ENCODE data around the gene PPP1R13L. TPM values are rescaled to one million over a fixed set of nuclear protein-coding genes. Genes with fewer than 3 reads are reported as not detected.

The PPP1R13L gene
- total RNA-seq, 4 donors from 2014 or later, result 28.5 to 298 (median 44.4) TPM

DNA sequence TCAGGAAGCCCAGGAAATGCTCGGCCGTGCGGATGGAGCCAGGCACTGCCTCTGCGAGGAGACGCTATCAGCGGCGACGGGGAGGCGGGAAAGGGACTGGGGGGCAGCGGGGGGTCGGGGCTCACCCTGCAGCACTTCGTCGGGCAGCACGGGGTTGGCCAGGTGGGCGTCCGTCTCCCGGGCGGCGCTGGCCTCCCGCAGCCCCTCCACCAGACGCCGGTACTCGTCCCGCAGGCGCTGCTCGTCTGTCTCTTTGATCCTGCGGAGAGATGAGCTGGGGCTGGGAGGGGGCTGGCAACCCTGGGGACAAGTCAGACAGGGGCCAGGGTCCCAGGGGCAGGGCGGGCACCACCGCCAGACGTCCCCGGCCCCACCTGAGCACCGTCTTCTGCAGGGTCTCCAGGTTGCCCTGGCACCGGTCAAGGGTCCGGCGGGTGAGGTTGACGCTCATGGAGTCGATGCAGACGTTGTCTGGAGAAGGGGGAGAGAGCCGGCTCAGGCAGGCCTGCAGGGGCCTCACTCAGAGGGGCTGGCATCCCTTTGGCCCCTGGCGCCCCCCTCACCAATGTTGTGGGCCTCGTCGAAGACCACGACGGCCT lies 40.9 kb downstream of the PPP1R13L start:
- Histone ChIP-seq H3K4me3 (no peak overlapping the region), H3K4me1 (no peaks in the 10 kb centered on the region), H3K27me3 (no peaks in the 10 kb centered on the region), H3K27ac (no peak overlapping the region), H3K36me3 (no peaks in the 10 kb centered on the region), H3K9me3 (no peaks in the 10 kb centered on the region)
- intact Hi-C loops (cut with DNase I; ENCODE audit: low total_unique reads) (no loop called here), in situ Hi-C loops (cut with MboI; ENCODE audit: low pct_ligation_motif_present in 1 of 4, low pct_unique_long_range_greater_than_20kb in 1 of 4, low sequenced_read_pairs in 3 of 4) (no loop called here)
- TF ChIP-seq, protein P1, sequence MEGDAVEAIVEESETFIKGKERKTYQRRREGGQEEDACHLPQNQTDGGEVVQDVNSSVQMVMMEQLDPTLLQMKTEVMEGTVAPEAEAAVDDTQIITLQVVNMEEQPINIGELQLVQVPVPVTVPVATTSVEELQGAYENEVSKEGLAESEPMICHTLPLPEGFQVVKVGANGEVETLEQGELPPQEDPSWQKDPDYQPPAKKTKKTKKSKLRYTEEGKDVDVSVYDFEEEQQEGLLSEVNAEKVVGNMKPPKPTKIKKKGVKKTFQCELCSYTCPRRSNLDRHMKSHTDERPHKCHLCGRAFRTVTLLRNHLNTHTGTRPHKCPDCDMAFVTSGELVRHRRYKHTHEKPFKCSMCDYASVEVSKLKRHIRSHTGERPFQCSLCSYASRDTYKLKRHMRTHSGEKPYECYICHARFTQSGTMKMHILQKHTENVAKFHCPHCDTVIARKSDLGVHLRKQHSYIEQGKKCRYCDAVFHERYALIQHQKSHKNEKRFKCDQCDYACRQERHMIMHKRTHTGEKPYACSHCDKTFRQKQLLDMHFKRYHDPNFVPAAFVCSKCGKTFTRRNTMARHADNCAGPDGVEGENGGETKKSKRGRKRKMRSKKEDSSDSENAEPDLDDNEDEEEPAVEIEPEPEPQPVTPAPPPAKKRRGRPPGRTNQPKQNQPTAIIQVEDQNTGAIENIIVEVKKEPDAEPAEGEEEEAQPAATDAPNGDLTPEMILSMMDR (IDR thresholded peaks at IDR 0.05), result no peak
- TF ChIP-seq POLR2AphosphoS5 (IDR thresholded peaks at IDR 0.05) (no peak), EP300 (IDR thresholded peaks at IDR 0.05; ENCODE audit: low read depth) (no peak), POLR2A (IDR thresholded peaks at IDR 0.05) (no peak)
- 95% methylated on average over 42 of the region's 44 CpGs; no CpG with 5 or more reads in 1 of the 2 donors for WGBS, 2 donors (ENCODE audit: low coverage in 1 of 2)
- no peak for DNase-seq

DNA sequence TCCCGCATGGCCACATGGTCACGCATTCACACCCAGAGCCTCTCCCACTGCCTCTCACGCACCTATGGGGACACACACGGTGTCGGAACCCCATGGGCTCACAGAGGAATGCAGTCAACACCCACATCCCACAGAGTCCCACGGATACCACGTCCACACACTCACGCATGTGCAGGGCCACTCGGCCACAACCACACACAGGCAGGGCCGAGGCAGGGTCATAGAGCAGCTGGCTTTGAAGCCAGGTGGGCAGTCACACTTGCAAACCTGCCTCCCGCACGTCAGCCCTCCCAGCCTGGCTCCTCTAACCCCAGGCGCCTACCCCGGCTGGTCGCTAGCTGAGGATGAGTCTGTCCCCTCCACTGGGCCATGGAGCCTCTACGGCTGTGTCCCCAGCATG lies 42.6 kb downstream of the PPP1R13L start:
- TF ChIP-seq EP300 (IDR thresholded peaks at IDR 0.05; ENCODE audit: low read depth), result no peak
- TF ChIP-seq POLR2AphosphoS5 (IDR thresholded peaks at IDR 0.05), result no peak
- TF ChIP-seq, protein P1 (IDR thresholded peaks at IDR 0.05), result no peak
- TF ChIP-seq POLR2A (IDR thresholded peaks at IDR 0.05), result no peak
- Histone ChIP-seq H3K27me3 (no peaks in the 10 kb centered on the region), H3K4me3 (no peak overlapping the region), H3K27ac (no peak overlapping the region), H3K36me3 (no peaks in the 10 kb centered on the region), H3K4me1 (no peaks in the 10 kb centered on the region), H3K9me3 (no peaks in the 10 kb centered on the region)
- 89 to 100% methylated on average over 2 to 16 of the region's 16 CpGs for WGBS, 2 donors (ENCODE audit: low coverage in 1 of 2)
- no peak for DNase-seq
- intact Hi-C loops (cut with DNase I; ENCODE audit: low total_unique reads), result no loop called here
- in situ Hi-C loops (cut with MboI; ENCODE audit: low pct_ligation_motif_present in 1 of 4, low pct_unique_long_range_greater_than_20kb in 1 of 4, low sequenced_read_pairs in 3 of 4), result no loop called here

DNA sequence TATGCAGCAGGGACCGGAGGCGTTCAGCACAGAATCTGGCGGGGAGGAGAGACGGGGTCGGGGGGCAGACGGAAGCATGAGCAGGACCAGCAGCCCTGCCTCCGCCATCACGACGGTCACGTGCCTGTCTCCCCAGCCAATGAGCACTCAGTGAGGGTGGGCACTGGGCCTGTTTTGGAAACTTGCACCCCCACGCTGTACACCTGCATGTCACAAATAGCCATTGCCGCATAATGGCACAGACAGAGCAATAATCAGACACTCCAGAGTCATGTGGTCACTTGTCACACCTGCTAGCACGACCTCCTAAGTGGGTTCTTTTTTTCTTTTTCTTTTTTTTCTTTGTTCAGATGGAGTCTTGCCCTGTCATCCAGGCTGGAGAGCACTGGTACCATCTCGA lies 43.3 kb downstream of the PPP1R13L start:
- Histone ChIP-seq H3K27me3 (no peaks in the 10 kb centered on the region), H3K36me3 (no peaks in the 10 kb centered on the region), H3K27ac (no peak overlapping the region), H3K9me3 (no peaks in the 10 kb centered on the region), H3K4me3 (no peak overlapping the region), H3K4me1 (no peaks in the 10 kb centered on the region)
- no peak for DNase-seq
- WGBS, 2 donors (ENCODE audit: low coverage in 1 of 2), result 87 to 89% methylated on average over 3 to 14 of the region's 14 CpGs
- in situ Hi-C loops (cut with MboI; ENCODE audit: low pct_ligation_motif_present in 1 of 4, low pct_unique_long_range_greater_than_20kb in 1 of 4, low sequenced_read_pairs in 3 of 4) (no loop called here), intact Hi-C loops (cut with DNase I; ENCODE audit: low total_unique reads) (no loop called here)
- TF ChIP-seq, protein P1 (IDR thresholded peaks at IDR 0.05), result no peak

DNA sequence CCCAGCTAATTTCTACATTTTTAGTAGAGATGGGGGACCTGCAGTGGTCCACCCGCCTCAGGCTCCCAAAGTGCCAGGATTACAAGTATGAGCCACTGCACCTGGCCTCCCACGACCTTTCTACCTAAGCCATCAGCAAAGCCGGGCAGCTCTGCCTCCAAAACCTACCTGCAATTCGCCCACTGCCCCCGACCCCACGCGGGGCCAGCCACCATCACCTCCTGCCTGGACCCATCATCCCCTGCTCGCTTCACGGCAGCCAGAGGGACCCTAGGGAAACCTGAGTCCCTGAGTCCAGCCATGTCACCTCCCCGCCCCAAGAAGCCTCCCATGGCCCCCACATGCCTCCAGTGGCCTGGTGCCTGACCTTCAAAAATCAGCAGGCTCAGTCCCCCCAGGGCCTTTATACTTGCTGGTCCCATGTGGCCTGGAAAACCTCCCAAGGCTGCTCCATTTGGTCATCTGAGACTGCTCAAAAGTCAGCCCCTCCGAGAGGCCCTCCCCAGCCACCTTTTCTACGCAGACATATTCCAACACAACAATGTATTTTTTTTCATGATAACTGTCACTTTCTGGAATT lies 46.6 kb downstream of the PPP1R13L start:
- in situ Hi-C loops (cut with MboI; ENCODE audit: low pct_ligation_motif_present in 1 of 4, low pct_unique_long_range_greater_than_20kb in 1 of 4, low sequenced_read_pairs in 3 of 4) (no loop called here), intact Hi-C loops (cut with DNase I; ENCODE audit: low total_unique reads) (no loop called here)
- Histone ChIP-seq H3K27me3 (no peaks in the 10 kb centered on the region), H3K9me3 (no peaks in the 10 kb centered on the region), H3K36me3 (no peaks in the 10 kb centered on the region), H3K4me3 (no peak overlapping the region), H3K4me1 (no peaks in the 10 kb centered on the region), H3K27ac (no peak overlapping the region)
- 92 to 94% methylated on average over 3 to 12 of the region's 12 CpGs for WGBS, 2 donors (ENCODE audit: low coverage in 1 of 2)
- DNase-seq, result no peak
- TF ChIP-seq EP300 (IDR thresholded peaks at IDR 0.05; ENCODE audit: low read depth) (no peak), POLR2AphosphoS5 (IDR thresholded peaks at IDR 0.05) (no peak)
- TF ChIP-seq, protein P1 (IDR thresholded peaks at IDR 0.05), result no peak
